CD4-positive, alpha-beta T cell (primary cell): Measurements from ENCODE around the gene COL4A6. TPM values are rescaled to one million over a fixed set of nuclear protein-coding genes. Genes with fewer than 3 reads are reported as not detected.
"Not testable (repeated sequence)": the region's sequence is repeated elsewhere in the genome, so short reads cannot be mapped to it uniquely, and the experiment has no call there.

Experiments used
- ATAC-seq: fragments of 200-7000 bp; cut with Tn5 transposase; one replicate; pipeline ENCODE4 v1.10.0; 2022; ENCODE audit warnings: mild to moderate bottlenecking; ENCODE audit not compliant: poor library complexity
- CTCF ChIA-PET: fragments of 350-600 bp; sonication (Branson Sonifier 250); formaldehyde crosslinking; loops from one replicate; lab custom pipeline; 2021; ENCODE audit warnings: antibody characterized with exemption, inconsistent platforms; lab: Charles Lee
- POLR2A ChIA-PET: fragments of 350-600 bp; sonication (Branson Sonifier 250); formaldehyde crosslinking; loops from one replicate; lab custom pipeline; 2021; ENCODE audit warnings: antibody characterized with exemption, inconsistent platforms; lab: Charles Lee
- DNase-seq, 14 experiments: peaks; one replicate each; pipeline ENCODE4 v3.0.0-alpha.2; 2013 to 2020; ENCODE audit warnings: mixed read lengths in 2 of 14
- H3K27ac ChIP-seq, 2 donors: one replicate each; pipeline versions ENCODE4 v1.5.1 to v1.7.0; 2013; ENCODE audit warnings: low read length in 2 of 2, low read depth in 1 of 2, mild to moderate bottlenecking in 1 of 2
- H3K27me3 ChIP-seq, 2 experiments: 1 replicate in 1 of 2; 2 replicates in 1 of 2; pipeline versions ENCODE4 v1.6.1 to v1.7.0; 2013; ENCODE audit warnings: low read length in 2 of 2, control low read depth in 1 of 2, mild to moderate bottlenecking in 1 of 2, moderate library complexity in 1 of 2; ENCODE audit not compliant: insufficient read depth in 2 of 2, control insufficient read depth in 1 of 2
- H3K36me3 ChIP-seq: one replicate; pipeline ENCODE4 v1.6.1; 2013; ENCODE audit warnings: low read length, control low read depth; ENCODE audit not compliant: insufficient read depth
- H3K4me1 ChIP-seq: one replicate; pipeline ENCODE4 v1.6.1; 2013; ENCODE audit warnings: low read length, control low read depth; ENCODE audit not compliant: insufficient read depth
- H3K4me3 ChIP-seq: one replicate; pipeline ENCODE4 v1.5.1; 2013; ENCODE audit warnings: mild to moderate bottlenecking, low read length, moderate library complexity
- H3K9me3 ChIP-seq, 2 experiments: 1 replicate in 1 of 2; 2 replicates in 1 of 2; pipeline versions ENCODE4 v1.6.1 to v1.7.0; 2013; ENCODE audit warnings: low read length in 2 of 2, mild to moderate bottlenecking in 2 of 2, control low read depth in 1 of 2, moderate library complexity in 1 of 2; ENCODE audit not compliant: control insufficient read depth in 1 of 2, insufficient read depth in 1 of 2
- H3K27ac Mint-ChIP-seq: one replicate; pipeline ENCODE4 v1.8.0; 2020; ENCODE audit warnings: mixed read lengths
- H3K27me3 Mint-ChIP-seq: one replicate; pipeline ENCODE4 v1.8.0; 2021; ENCODE audit warnings: mixed read lengths
- H3K36me3 Mint-ChIP-seq: one replicate; pipeline ENCODE4 v1.8.0; 2021; ENCODE audit warnings: low read depth, mixed read lengths
- H3K4me1 Mint-ChIP-seq: one replicate; pipeline ENCODE4 v1.8.0; 2021; ENCODE audit warnings: low read depth, mixed read lengths
- H3K4me3 Mint-ChIP-seq: one replicate; pipeline ENCODE4 v1.8.0; 2020; ENCODE audit warnings: mild to moderate bottlenecking, mixed read lengths
- H3K9me3 Mint-ChIP-seq: one replicate; pipeline ENCODE4 v1.8.0; 2020; ENCODE audit warnings: mixed read lengths
- CTCF ChIP-seq: fragments of 200-600 bp; IDR thresholded peaks from one replicate; pipeline ENCODE4 v1.8.0; 2022; ENCODE audit warnings: antibody characterized with exemption, mild to moderate bottlenecking
- intact Hi-C, 2 experiments: fragments of 100-400 bp; cut with DNase I in 1 of 2; cut with micrococcal nuclease in 1 of 2; formaldehyde crosslinking; loops; one replicate each; pipeline versions ENCODE4 v1.15.1 to v1.9.0; 2023 to 2025; cut with DNase I, micrococcal nuclease
- total RNA-seq, 174 experiments: library from RNA in 2 of 174; stranded (reverse) in 2 of 174; gene quantifications; one replicate each; pipeline ENCODE4 v1.2.3 and lab custom pipeline; 2021 to 2026

Gene COL4A6
- total RNA-seq, 2 experiments from 2014 or later, result not detected

- no peaks in the 10 kb centered on the region for H3K27me3 ChIP-seq
- CTCF ChIA-PET, result interaction anchor here (1.2 kb wide), 1 partner anchor 32 kb away, joined by 3 read pairs; no protein-coding TSS in a partner anchor
- POLR2A ChIA-PET, result no interaction called here
These were observed 58.0 kb downstream of the COL4A6 start for GRCh38 chrX:108380222-108380621.

GRCh38 chrX:108376821-108377220, 61.4 kb downstream of the COL4A6 start:
- DNase-seq, H3K36me3 Mint-ChIP-seq, H3K27me3 ChIP-seq, H3K4me1 Mint-ChIP-seq, CTCF ChIA-PET, ATAC-seq, H3K36me3 ChIP-seq, H3K27me3 Mint-ChIP-seq, H3K9me3 Mint-ChIP-seq, H3K9me3 ChIP-seq, H3K27ac ChIP-seq, POLR2A ChIA-PET, intact Hi-C loops, H3K27ac Mint-ChIP-seq, H3K4me3 ChIP-seq, H3K4me1 ChIP-seq, H3K4me3 Mint-ChIP-seq: not testable (repeated sequence)

More at GRCh38 chrX:108380222-108380621, 58.0 kb downstream of the COL4A6 start:
- Histone ChIP-seq H3K36me3 (no peaks in the 10 kb centered on the region), H3K4me3 (no peak overlapping the region), H3K9me3 (no peaks in the 10 kb centered on the region), H3K27ac (no peak overlapping the region), H3K4me1 (no peaks in the 10 kb centered on the region)
- H3K4me1 Mint-ChIP-seq, result no peaks in the 10 kb centered on the region
- TF ChIP-seq CTCF, result no peak
- H3K9me3 Mint-ChIP-seq, result no peaks in the 10 kb centered on the region
- no peak for ATAC-seq
- intact Hi-C loops, result no loop called here
- H3K27me3 Mint-ChIP-seq, result no peaks in the 10 kb centered on the region
- H3K36me3 Mint-ChIP-seq, result no peaks in the 10 kb centered on the region
- H3K4me3 Mint-ChIP-seq, result no peak overlapping the region
- no peak overlapping the region for H3K27ac Mint-ChIP-seq
- DNase-seq, result no peak

- H3K4me1 Mint-ChIP-seq, H3K27ac Mint-ChIP-seq, H3K4me1 ChIP-seq, CTCF ChIA-PET, H3K9me3 Mint-ChIP-seq, H3K9me3 ChIP-seq, H3K36me3 ChIP-seq, ATAC-seq, H3K4me3 ChIP-seq, H3K4me3 Mint-ChIP-seq, POLR2A ChIA-PET, intact Hi-C loops, H3K27me3 Mint-ChIP-seq, H3K36me3 Mint-ChIP-seq, H3K27ac ChIP-seq, DNase-seq, H3K27me3 ChIP-seq: not testable (repeated sequence)
These were observed 62.6 kb downstream of the COL4A6 start for GRCh38 chrX:108375591-108375990.

- Mint-ChIP-seq H3K4me3 (no peak overlapping the region), H3K4me1 (no peaks in the 10 kb centered on the region), H3K27ac (no peak overlapping the region), H3K36me3 (no peaks in the 10 kb centered on the region), H3K27me3 (peaks cover 3% of the 10 kb centered on the region), H3K9me3 (no peaks in the 10 kb centered on the region)
- ChIA-PET CTCF (no interaction called here), POLR2A (no interaction called here)
- TF ChIP-seq CTCF, result no peak
- no peaks in the 10 kb centered on the region for H3K4me1 ChIP-seq
- no peak overlapping the region for H3K4me3 ChIP-seq
- no peaks in the 10 kb centered on the region for H3K27me3 ChIP-seq
- no peak overlapping the region for H3K27ac ChIP-seq
- no peaks in the 10 kb centered on the region for H3K9me3 ChIP-seq
- DNase-seq (no peak), ATAC-seq (no peak)
- no peaks in the 10 kb centered on the region for H3K36me3 ChIP-seq
- intact Hi-C loops, result no loop called here
These were observed 71.4 kb downstream of the COL4A6 start for GRCh38 chrX:108366644-108367406.
